Astrocyte (in vitro differentiated cells and primary cell): ENCODE measurements around the gene ZBTB16. TPM values are rescaled to one million over a fixed set of nuclear protein-coding genes. Genes with fewer than 3 reads are reported as not detected.
A peak's percentile ranks its signal among the peaks of the same experiment; 100 is the strongest.

ENCODE experiments used
- DNase-seq: peaks from one replicate; pipeline ENCODE4 v3.0.0-alpha.2; 2010; ENCODE audit warnings: low read depth
- FAIRE-seq: peaks from 2 replicates; lab custom pipeline; 2011; peaks lifted over from hg19 to GRCh38; lab: Jason Lieb, UNC
- H2AFZ ChIP-seq: 2 replicates; pipeline ENCODE4 v1.6.0; 2012; ENCODE audit warnings: low read depth, low read length, inconsistent platforms
- H3K27ac ChIP-seq: 2 replicates; pipeline ENCODE4 v1.5.1; 2011; ENCODE audit warnings: low read depth, low read length, inconsistent platforms
- H3K27me3 ChIP-seq: 2 replicates; pipeline ENCODE4 v1.6.0; 2011; ENCODE audit warnings: low read length, inconsistent platforms; ENCODE audit not compliant: insufficient read depth
- H3K36me3 ChIP-seq: 2 replicates; pipeline ENCODE4 v1.5.1; 2011; ENCODE audit warnings: low read length, inconsistent platforms; ENCODE audit not compliant: insufficient read depth
- H3K4me1 ChIP-seq: 2 replicates; pipeline ENCODE4 v1.5.1; 2011; ENCODE audit warnings: low read length, inconsistent platforms; ENCODE audit not compliant: insufficient read depth
- H3K4me2 ChIP-seq: 2 replicates; pipeline ENCODE4 v1.6.0; 2012; ENCODE audit warnings: low read length, inconsistent platforms
- H3K4me3 ChIP-seq: 2 replicates; pipeline ENCODE4 v1.5.1; 2011; ENCODE audit warnings: low read depth, mild to moderate bottlenecking, low read length, inconsistent platforms; ENCODE audit not compliant: insufficient read depth
- H3K79me2 ChIP-seq: 2 replicates; pipeline ENCODE4 v1.6.0; 2012; ENCODE audit warnings: mild to moderate bottlenecking, low read length, inconsistent platforms; ENCODE audit not compliant: insufficient read depth
- H3K9ac ChIP-seq: 2 replicates; pipeline ENCODE4 v1.6.0; 2012; ENCODE audit warnings: mild to moderate bottlenecking, low read length, inconsistent platforms
- H3K9me3 ChIP-seq: 2 replicates; pipeline ENCODE4 v1.5.1; 2012; ENCODE audit warnings: low read depth, mild to moderate bottlenecking, low read length, inconsistent platforms; ENCODE audit not compliant: insufficient read depth
- H4K20me1 ChIP-seq: 2 replicates; pipeline ENCODE4 v1.6.0; 2012; ENCODE audit warnings: low read length, inconsistent platforms; ENCODE audit not compliant: insufficient read depth
- H3K27ac Mint-ChIP-seq: one replicate; pipeline ENCODE4 v1.8.0; 2021; ENCODE audit warnings: mild to moderate bottlenecking, mixed read lengths; ENCODE audit not compliant: unreplicated experiment
- H3K27me3 Mint-ChIP-seq: one replicate; pipeline ENCODE4 v1.8.0; 2021; ENCODE audit warnings: low read depth, mixed read lengths; ENCODE audit not compliant: unreplicated experiment
- H3K36me3 Mint-ChIP-seq: one replicate; pipeline ENCODE4 v1.8.0; 2021; ENCODE audit warnings: low read depth, mixed read lengths; ENCODE audit not compliant: unreplicated experiment
- H3K4me1 Mint-ChIP-seq: one replicate; pipeline ENCODE4 v1.8.0; 2021; ENCODE audit warnings: low read depth, mixed read lengths; ENCODE audit not compliant: unreplicated experiment
- H3K4me3 Mint-ChIP-seq: one replicate; pipeline ENCODE4 v1.8.0; 2021; ENCODE audit warnings: mild to moderate bottlenecking, moderate library complexity, mixed read lengths; ENCODE audit not compliant: unreplicated experiment
- H3K9me3 Mint-ChIP-seq: one replicate; pipeline ENCODE4 v1.8.0; 2021; ENCODE audit warnings: mild to moderate bottlenecking, mixed read lengths; ENCODE audit not compliant: unreplicated experiment
- CTCF ChIP-seq: IDR thresholded peaks from 2 replicates; pipeline ENCODE4 v1.5.1; 2011; ENCODE audit warnings: low read depth, mild to moderate bottlenecking, inconsistent platforms, low read length, moderate library complexity; ENCODE audit not compliant: insufficient read depth
- EZH2 ChIP-seq: IDR thresholded peaks from 2 replicates; pipeline ENCODE4 v1.6.1; 2012; ENCODE audit warnings: mild to moderate bottlenecking, low read length, inconsistent platforms; ENCODE audit not compliant: insufficient read depth
- total RNA-seq: library from RNA; stranded (reverse); gene quantifications from 2 replicates; pipeline ENCODE4 v1.2.1, GENCODE V29; 2021

ZBTB16 gene
- total RNA-seq, 1 donor from 2014 or later: 0.50 TPM

GRCh38 chr11:114075891-114076441, 16.5 kb downstream of the ZBTB16 start:
- Mint-ChIP-seq H3K4me1 (peaks cover 33% of the 10 kb centered on the region), H3K4me3 (no peak overlapping the region), H3K27me3 (peaks cover 11% of the 10 kb centered on the region), H3K27ac (no peak overlapping the region), H3K9me3 (no peaks in the 10 kb centered on the region), H3K36me3 (no peaks in the 10 kb centered on the region)
- Histone ChIP-seq H4K20me1 (no peaks in the 10 kb centered on the region), H2AFZ (no peak overlapping the region), H3K36me3 (no peaks in the 10 kb centered on the region), H3K79me2 (no peaks in the 10 kb centered on the region), H3K4me3 (no peak overlapping the region), H3K9me3 (no peaks in the 10 kb centered on the region), H3K27ac (no peak overlapping the region), H3K4me1 (no peaks in the 10 kb centered on the region), H3K4me2 (no peak overlapping the region), H3K9ac (no peak overlapping the region), H3K27me3 (peaks cover 46% of the 10 kb centered on the region)
- TF ChIP-seq CTCF (peak; percentile 40), EZH2 (no peak)
- DNase-seq (no peak), FAIRE-seq (no peak)

- TF ChIP-seq EZH2: no peak
- TF ChIP-seq CTCF: no peak
- Mint-ChIP-seq H3K36me3 (no peaks in the 10 kb centered on the region), H3K27ac (no peak overlapping the region), H3K27me3 (peaks cover 11% of the 10 kb centered on the region), H3K4me1 (peaks cover 38% of the 10 kb centered on the region), H3K9me3 (no peaks in the 10 kb centered on the region), H3K4me3 (no peak overlapping the region)
- Histone ChIP-seq H3K9ac (no peak overlapping the region), H3K4me1 (no peaks in the 10 kb centered on the region), H4K20me1 (no peaks in the 10 kb centered on the region), H3K36me3 (no peaks in the 10 kb centered on the region), H3K27me3 (peaks cover 50% of the 10 kb centered on the region), H3K4me3 (no peak overlapping the region), H3K4me2 (no peak overlapping the region), H2AFZ (no peak overlapping the region), H3K79me2 (no peaks in the 10 kb centered on the region), H3K9me3 (no peaks in the 10 kb centered on the region), H3K27ac (no peak overlapping the region)
- DNase-seq: no peak
- no peak for FAIRE-seq
Observed at GRCh38 chr11:114076921-114077331, 17.4 kb downstream of the ZBTB16 start.

GRCh38 chr11:114077482-114078305, 18.2 kb downstream of the ZBTB16 start:
- Histone ChIP-seq H3K4me2 (no peak overlapping the region), H3K4me1 (no peaks in the 10 kb centered on the region)

More at GRCh38 chr11:114077482-114078305, 18.2 kb downstream of the ZBTB16 start:
- H3K27me3 ChIP-seq: peaks cover 50% of the 10 kb centered on the region
- no peaks in the 10 kb centered on the region for H3K79me2 ChIP-seq
- DNase-seq (no peak), FAIRE-seq (no peak)
- Mint-ChIP-seq H3K4me1 (peaks cover 39% of the 10 kb centered on the region), H3K36me3 (no peaks in the 10 kb centered on the region), H3K27me3 (peaks cover 11% of the 10 kb centered on the region), H3K27ac (no peak overlapping the region), H3K9me3 (no peaks in the 10 kb centered on the region), H3K4me3 (no peak overlapping the region)
- no peaks in the 10 kb centered on the region for H4K20me1 ChIP-seq
- no peak overlapping the region for H3K4me3 ChIP-seq
- TF ChIP-seq EZH2 (no peak), CTCF (no peak)
- no peak overlapping the region for H3K27ac ChIP-seq
- H2AFZ ChIP-seq: no peak overlapping the region
- no peaks in the 10 kb centered on the region for H3K36me3 ChIP-seq
- H3K9me3 ChIP-seq: no peaks in the 10 kb centered on the region
- H3K9ac ChIP-seq: no peak overlapping the region
